ENCODE measurements around the gene LGR5. TPM values are rescaled to one million over a fixed set of nuclear protein-coding genes. Genes with fewer than 3 reads are reported as not detected.

LGR5 gene
- total RNA-seq, 4 donors from 2014 or later: 0.11 to 0.71 (median 0.34) TPM

- H3K4me1 ChIP-seq: no peaks in the 10 kb centered on the region
- no peaks in the 10 kb centered on the region for H3K9me3 ChIP-seq
- intact Hi-C loops (cut with DNase I): no loop called here
- H3K27me3 ChIP-seq: no peaks in the 10 kb centered on the region
- H3K4me3 ChIP-seq (replicated peaks in 1 of 3): no peak overlapping the region
- WGBS, 2 donors: 65 to 66% methylated on average over 2 of the region's 2 CpGs
- H3K36me3 ChIP-seq: no peaks in the 10 kb centered on the region
- TF ChIP-seq, protein P1, sequence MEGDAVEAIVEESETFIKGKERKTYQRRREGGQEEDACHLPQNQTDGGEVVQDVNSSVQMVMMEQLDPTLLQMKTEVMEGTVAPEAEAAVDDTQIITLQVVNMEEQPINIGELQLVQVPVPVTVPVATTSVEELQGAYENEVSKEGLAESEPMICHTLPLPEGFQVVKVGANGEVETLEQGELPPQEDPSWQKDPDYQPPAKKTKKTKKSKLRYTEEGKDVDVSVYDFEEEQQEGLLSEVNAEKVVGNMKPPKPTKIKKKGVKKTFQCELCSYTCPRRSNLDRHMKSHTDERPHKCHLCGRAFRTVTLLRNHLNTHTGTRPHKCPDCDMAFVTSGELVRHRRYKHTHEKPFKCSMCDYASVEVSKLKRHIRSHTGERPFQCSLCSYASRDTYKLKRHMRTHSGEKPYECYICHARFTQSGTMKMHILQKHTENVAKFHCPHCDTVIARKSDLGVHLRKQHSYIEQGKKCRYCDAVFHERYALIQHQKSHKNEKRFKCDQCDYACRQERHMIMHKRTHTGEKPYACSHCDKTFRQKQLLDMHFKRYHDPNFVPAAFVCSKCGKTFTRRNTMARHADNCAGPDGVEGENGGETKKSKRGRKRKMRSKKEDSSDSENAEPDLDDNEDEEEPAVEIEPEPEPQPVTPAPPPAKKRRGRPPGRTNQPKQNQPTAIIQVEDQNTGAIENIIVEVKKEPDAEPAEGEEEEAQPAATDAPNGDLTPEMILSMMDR (IDR thresholded peaks at IDR 0.05): no peak
- no peak for TF ChIP-seq POLR2A (IDR thresholded peaks at IDR 0.05)
- H3K27ac ChIP-seq: no peak overlapping the region
- no peak for DNase-seq
These were observed 85.0 kb downstream of the LGR5 start for GRCh38 chr12:71524626-71525025.

- no peak overlapping the region for H3K27ac ChIP-seq
- TF ChIP-seq, protein P1 (IDR thresholded peaks at IDR 0.05): no peak
- no peak for TF ChIP-seq POLR2A (IDR thresholded peaks at IDR 0.05)
- DNase-seq: no peak
- H3K4me1 ChIP-seq: peaks cover 0 to 7% of the 10 kb centered on the region in 2 donors
- 48 to 51% methylated on average over 2 of the region's 2 CpGs for WGBS, 2 donors
- no peaks in the 10 kb centered on the region for H3K27me3 ChIP-seq
- no peaks in the 10 kb centered on the region for H3K9me3 ChIP-seq
- no peak overlapping the region for H3K4me3 ChIP-seq (replicated peaks in 1 of 3)
- no peaks in the 10 kb centered on the region for H3K36me3 ChIP-seq
- intact Hi-C loops (cut with DNase I): no loop called here
These were observed 94.1 kb downstream of the LGR5 start for GRCh38 chr12:71533703-71534102.

GRCh38 chr12:71536279-71536938, 96.8 kb downstream of the LGR5 start:
- Histone ChIP-seq H3K27me3 (no peaks in the 10 kb centered on the region), H3K4me3 (replicated peaks in 1 of 3) (no peak overlapping the region), H3K36me3 (no peaks in the 10 kb centered on the region), H3K9me3 (no peaks in the 10 kb centered on the region), H3K27ac (no peak overlapping the region), H3K4me1 (peaks cover 0 to 7% of the 10 kb centered on the region in 2 donors)
- 80 to 87% methylated on average over 2 of the region's 2 CpGs for WGBS, 2 donors
- intact Hi-C loops (cut with DNase I): no loop called here
- TF ChIP-seq POLR2A (IDR thresholded peaks at IDR 0.05): no peak
- TF ChIP-seq, protein P1 (IDR thresholded peaks at IDR 0.05): no peak
- no peak for DNase-seq

- H3K27ac ChIP-seq: no peak overlapping the region
- no peak for DNase-seq
- no peaks in the 10 kb centered on the region for H3K9me3 ChIP-seq
- H3K4me3 ChIP-seq (replicated peaks in 1 of 3): no peak overlapping the region
- WGBS, 2 donors: 83 to 86% methylated on average over 3 of the region's 3 CpGs
- H3K4me1 ChIP-seq: peaks cover 0 to 7% of the 10 kb centered on the region in 2 donors
- H3K36me3 ChIP-seq: no peaks in the 10 kb centered on the region
- TF ChIP-seq, protein P1 (IDR thresholded peaks at IDR 0.05): no peak
- TF ChIP-seq POLR2A (IDR thresholded peaks at IDR 0.05): no peak
- H3K27me3 ChIP-seq: no peaks in the 10 kb centered on the region
- intact Hi-C loops (cut with DNase I): no loop called here
These were observed 97.5 kb downstream of the LGR5 start for GRCh38 chr12:71536939-71537622.

- Histone ChIP-seq H3K36me3 (no peaks in the 10 kb centered on the region), H3K4me3 (replicated peaks in 1 of 3) (no peak overlapping the region), H3K4me1 (no peaks in the 10 kb centered on the region), H3K27ac (no peak overlapping the region), H3K9me3 (no peaks in the 10 kb centered on the region), H3K27me3 (no peaks in the 10 kb centered on the region)
- no peak for TF ChIP-seq POLR2A (IDR thresholded peaks at IDR 0.05)
- TF ChIP-seq, protein P1 (IDR thresholded peaks at IDR 0.05): no peak
- DNase-seq: no peak
- 84 to 95% methylated on average over 3 of the region's 3 CpGs for WGBS, 2 donors
- intact Hi-C loops (cut with DNase I): no loop called here
These were observed 99.2 kb downstream of the LGR5 start for GRCh38 chr12:71538807-71539206.

Measured in thyroid gland (tissue), 4 donors.